ENCODE results near the gene MPPE1. TPM values are rescaled to one million over a fixed set of nuclear protein-coding genes. Genes with fewer than 3 reads are reported as not detected.
"Not testable (repeated sequence)": the region's sequence is repeated elsewhere in the genome, so short reads cannot be mapped to it uniquely, and the experiment has no call there.

Gene MPPE1
- total RNA-seq, 1 experiment from 2014 or later = 18.0 TPM

GRCh38 chr18:11937874-11938478 lies 29.9 kb upstream of the MPPE1 start:
- in situ Hi-C loops (cut with HindIII; ENCODE audit: low pct_unique_long_range_greater_than_20kb, low sequenced_read_pairs) = no loop called here
- DNase-seq (ENCODE audit: low read depth) = peak; percentile 64

- in situ Hi-C loops (cut with HindIII; ENCODE audit: low pct_unique_long_range_greater_than_20kb, low sequenced_read_pairs) = no loop called here
These were observed 24.3 kb upstream of the MPPE1 start for GRCh38 chr18:11932393-11932792.

DNA sequence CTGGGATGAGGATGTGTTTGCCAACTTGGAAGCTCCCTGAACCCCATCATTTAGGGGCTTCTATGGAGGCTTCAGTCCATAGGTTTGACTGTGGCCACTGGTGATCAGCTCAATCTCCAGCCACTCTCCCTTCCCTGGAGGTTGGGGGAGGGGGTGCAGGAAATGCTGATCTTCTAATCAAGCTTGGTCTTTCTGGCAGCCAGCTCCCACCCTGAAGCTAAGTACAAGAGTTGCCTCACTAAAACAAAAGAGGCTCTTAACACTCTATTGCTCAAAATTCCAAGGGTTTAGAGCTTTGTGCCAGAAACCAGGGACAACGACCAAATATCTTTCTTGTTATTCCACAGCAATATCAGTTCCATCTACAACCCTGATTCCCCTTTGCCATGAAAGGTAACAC lies 19.4 kb upstream of the MPPE1 start:
- in situ Hi-C loops (cut with HindIII; ENCODE audit: low pct_unique_long_range_greater_than_20kb, low sequenced_read_pairs) = no loop called here
- DNase-seq (ENCODE audit: low read depth) = no peak

More at GRCh38 chr18:11932393-11932792, 24.3 kb upstream of the MPPE1 start:
- no peak for DNase-seq (ENCODE audit: low read depth)

DNA sequence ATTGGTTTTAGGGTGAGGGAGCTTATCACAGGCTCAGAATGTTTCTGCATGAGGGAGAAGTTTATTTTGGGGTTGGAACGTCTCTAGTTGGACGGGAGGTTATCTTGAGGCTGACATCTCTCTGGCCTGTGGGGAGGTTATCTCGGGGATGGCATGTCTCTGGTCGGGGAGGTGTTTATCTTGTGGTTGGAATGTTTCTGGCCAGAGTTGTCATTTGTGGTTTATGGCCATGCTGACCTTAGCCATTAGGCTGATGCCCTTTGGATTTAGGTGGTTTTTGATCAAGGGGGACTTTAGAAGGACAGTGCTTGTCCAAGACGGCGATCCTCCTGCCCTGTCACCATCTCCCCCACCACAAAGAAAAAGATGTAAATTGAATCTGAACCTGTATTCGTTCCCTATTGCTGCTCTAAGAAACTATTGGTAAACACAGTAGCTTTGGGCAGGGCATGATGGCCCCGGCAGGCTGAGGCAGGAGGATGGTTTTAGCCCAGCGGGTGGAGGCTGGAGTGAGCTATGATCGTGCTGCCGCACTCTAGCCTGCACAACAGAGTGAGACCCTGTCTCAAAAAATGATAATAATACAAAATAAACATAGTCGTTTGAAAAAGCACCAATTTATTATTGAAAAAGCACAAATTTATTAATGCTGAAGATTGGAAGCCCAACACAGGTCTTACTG lies 17.8 kb upstream of the MPPE1 start:
- in situ Hi-C loops (cut with HindIII; ENCODE audit: low pct_unique_long_range_greater_than_20kb, low sequenced_read_pairs) = no loop called here

DNA sequence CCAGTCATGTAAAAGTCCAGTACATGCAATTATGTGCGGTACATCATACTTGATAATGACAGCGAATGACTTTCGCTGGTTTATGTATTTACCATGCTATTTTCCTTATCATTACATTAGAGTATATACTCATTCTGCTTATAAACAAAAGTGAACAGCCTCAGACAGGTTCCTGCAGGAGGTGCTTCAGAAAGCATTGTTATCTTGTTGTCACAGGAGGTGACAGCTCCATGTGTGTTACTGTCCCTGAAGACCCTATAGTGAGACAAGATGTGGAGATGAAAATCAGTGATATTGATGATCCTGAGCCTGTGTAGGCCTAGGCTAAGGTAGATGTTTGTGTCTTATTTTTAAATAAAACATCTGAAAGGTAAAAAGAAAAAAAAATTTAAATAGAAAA lies 15.3 kb upstream of the MPPE1 start:
- no peak for DNase-seq (ENCODE audit: low read depth)
- in situ Hi-C loops (cut with HindIII; ENCODE audit: low pct_unique_long_range_greater_than_20kb, low sequenced_read_pairs) = no loop called here

More for the DNA sequence above, 17.8 kb upstream of the MPPE1 start:
- no peak for DNase-seq (ENCODE audit: low read depth)

- in situ Hi-C loops (cut with HindIII; ENCODE audit: low pct_unique_long_range_greater_than_20kb, low sequenced_read_pairs); DNase-seq (ENCODE audit: low read depth): not testable (repeated sequence)
These were observed 11.4 kb upstream of the MPPE1 start for GRCh38 chr18:11919522-11919921.

GRCh38 chr18:11916880-11917279 lies 8.8 kb upstream of the MPPE1 start:
- in situ Hi-C loops (cut with HindIII; ENCODE audit: low pct_unique_long_range_greater_than_20kb, low sequenced_read_pairs); DNase-seq (ENCODE audit: low read depth): not testable (repeated sequence)

- in situ Hi-C loops (cut with HindIII; ENCODE audit: low pct_unique_long_range_greater_than_20kb, low sequenced_read_pairs) = no loop called here
- peak; percentile 53 for DNase-seq (ENCODE audit: low read depth)
These were observed 1.5 kb upstream of the MPPE1 start for GRCh38 chr18:11909591-11910026.

- DNase-seq (ENCODE audit: low read depth) = no peak
- in situ Hi-C loops (cut with HindIII; ENCODE audit: low pct_unique_long_range_greater_than_20kb, low sequenced_read_pairs) = no loop called here
These were observed 941 bp upstream of the MPPE1 start for GRCh38 chr18:11909061-11909455.

GRCh38 chr18:11906926-11907874 lies 917 bp downstream of the MPPE1 start:
- no peak for DNase-seq (ENCODE audit: low read depth)
- in situ Hi-C loops (cut with HindIII; ENCODE audit: low pct_unique_long_range_greater_than_20kb, low sequenced_read_pairs) = no loop called here

- no peak for DNase-seq (ENCODE audit: low read depth)
- in situ Hi-C loops (cut with HindIII; ENCODE audit: low pct_unique_long_range_greater_than_20kb, low sequenced_read_pairs) = no loop called here
These were observed 1.9 kb downstream of the MPPE1 start for GRCh38 chr18:11906176-11906575.

DNA sequence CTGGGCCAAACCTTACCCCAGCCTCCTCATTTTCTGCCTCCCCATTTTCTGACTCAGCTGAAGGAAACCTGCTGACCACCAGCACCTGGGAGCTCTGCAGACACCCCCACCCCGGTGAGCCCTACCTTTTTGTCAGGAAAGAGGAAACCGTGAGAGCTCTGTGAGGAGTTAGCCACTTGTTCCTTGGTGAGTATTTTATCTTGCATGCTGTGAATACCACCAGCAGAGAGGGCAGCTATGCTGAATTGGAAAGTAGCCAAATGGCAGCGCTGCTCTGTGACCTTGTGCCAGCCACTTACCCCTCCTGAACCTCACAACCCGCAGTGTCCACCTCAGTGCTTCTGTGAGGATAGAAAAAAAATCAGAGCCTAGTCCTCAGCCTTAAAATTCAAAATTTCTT lies 2.5 kb downstream of the MPPE1 start:
- DNase-seq (ENCODE audit: low read depth) = no peak
- in situ Hi-C loops (cut with HindIII; ENCODE audit: low pct_unique_long_range_greater_than_20kb, low sequenced_read_pairs) = no loop called here

DNA sequence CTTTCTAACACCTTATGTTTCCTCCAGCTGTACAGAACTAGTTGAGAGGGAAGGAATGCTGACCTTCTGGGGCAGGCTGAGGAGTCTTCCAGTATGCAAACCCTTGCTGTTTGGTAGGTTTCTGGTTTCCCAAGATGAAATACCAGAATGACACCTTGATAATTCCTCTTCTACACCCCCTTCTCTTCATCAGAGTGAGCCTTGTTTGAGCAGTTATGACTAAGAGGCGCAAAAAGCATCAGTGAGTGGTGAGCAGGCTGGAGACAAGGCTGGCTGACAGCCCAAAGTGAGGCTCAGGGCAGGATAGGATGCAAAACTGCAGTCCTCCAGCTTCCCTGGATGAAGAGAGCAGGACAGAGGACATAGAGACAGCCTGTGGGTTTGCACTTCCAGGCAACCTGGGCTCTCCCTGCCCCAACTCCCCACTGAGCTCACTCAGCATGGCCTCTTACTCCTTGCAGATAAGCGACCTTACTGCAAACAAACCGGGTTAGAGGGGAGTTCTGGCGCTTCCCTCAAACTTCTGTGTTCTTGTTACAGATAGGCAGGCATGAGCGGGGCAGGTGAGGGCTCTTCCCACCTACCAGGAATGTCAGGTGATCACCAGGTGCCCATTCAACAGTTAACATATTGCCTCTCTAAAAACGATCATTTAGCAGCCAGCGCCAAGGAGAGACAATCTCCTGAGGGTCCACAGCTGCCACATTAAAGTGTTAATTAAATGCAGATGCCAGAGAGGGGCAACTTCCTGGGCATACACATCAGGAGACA lies 5.4 kb downstream of the MPPE1 start:
- no peak for DNase-seq (ENCODE audit: low read depth)
- in situ Hi-C loops (cut with HindIII; ENCODE audit: low pct_unique_long_range_greater_than_20kb, low sequenced_read_pairs) = no loop called here

- in situ Hi-C loops (cut with HindIII; ENCODE audit: low pct_unique_long_range_greater_than_20kb, low sequenced_read_pairs) = no loop called here
- DNase-seq (ENCODE audit: low read depth) = no peak
These were observed 6.2 kb downstream of the MPPE1 start for GRCh38 chr18:11901826-11902438.

DNA sequence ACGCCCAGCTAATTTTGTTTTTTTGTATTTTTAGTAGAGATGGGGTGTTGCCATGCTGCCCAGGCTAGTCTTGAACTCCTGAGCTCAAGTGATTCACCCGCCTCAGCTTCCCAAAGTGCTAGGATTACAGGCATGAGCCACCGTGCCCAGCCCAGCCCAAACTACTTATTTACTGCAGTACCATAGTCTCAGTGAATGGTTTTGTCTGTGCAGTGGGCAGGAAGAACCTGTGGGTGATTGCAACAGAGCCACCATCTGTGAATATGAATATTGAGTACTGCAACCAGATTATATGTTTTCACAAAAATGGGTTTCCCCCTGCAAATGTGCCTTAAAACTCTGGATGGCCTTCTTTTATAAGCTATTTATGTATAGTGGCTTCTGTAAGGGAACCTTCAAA lies 9.1 kb downstream of the MPPE1 start:
- in situ Hi-C loops (cut with HindIII; ENCODE audit: low pct_unique_long_range_greater_than_20kb, low sequenced_read_pairs) = no loop called here
- DNase-seq (ENCODE audit: low read depth) = no peak

GRCh38 chr18:11897781-11898180 lies 10.3 kb downstream of the MPPE1 start:
- DNase-seq (ENCODE audit: low read depth) = no peak
- in situ Hi-C loops (cut with HindIII; ENCODE audit: low pct_unique_long_range_greater_than_20kb, low sequenced_read_pairs) = no loop called here

DNA sequence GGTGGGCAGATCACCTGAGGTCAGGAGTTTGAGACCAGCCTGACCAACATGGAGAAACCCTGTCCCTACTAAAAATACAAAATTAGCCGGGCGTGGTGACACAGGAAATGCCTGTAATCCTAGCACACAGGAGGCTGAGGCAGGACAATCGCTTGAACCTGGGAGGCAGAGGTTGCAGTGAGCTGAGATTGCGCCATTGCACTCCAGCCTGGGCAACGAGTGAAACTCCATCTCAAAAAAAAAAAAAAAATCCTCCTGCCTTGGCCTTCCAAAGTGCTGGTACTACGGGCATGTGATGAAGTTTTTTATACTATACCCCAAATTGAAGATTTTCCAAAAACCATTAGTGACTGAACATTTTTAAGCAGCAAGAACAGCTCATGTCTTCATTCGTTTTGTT lies 15.7 kb downstream of the MPPE1 start:
- in situ Hi-C loops (cut with HindIII; ENCODE audit: low pct_unique_long_range_greater_than_20kb, low sequenced_read_pairs); DNase-seq (ENCODE audit: low read depth): not testable (repeated sequence)

- in situ Hi-C loops (cut with HindIII; ENCODE audit: low pct_unique_long_range_greater_than_20kb, low sequenced_read_pairs) = no loop called here
- DNase-seq (ENCODE audit: low read depth) = no peak
These were observed 16.4 kb downstream of the MPPE1 start for GRCh38 chr18:11891737-11892136.

All from Caki2 (cell line).